Panc1 (cell line): ENCODE data around the gene NOP53. TPM values are rescaled to one million over a fixed set of nuclear protein-coding genes. Genes with fewer than 3 reads are reported as not detected.

Experiments used
- ATAC-seq: fragments of 200-7000 bp; cut with Tn5 transposase; 2 replicates; pipeline ENCODE4 v1.9.1; 2020; ENCODE audit warnings: mild to moderate bottlenecking, moderate library complexity
- BruUV-seq: library from RNA; stranded (reverse); fragments of 400-500 nt; replicated peaks from 2 replicates; lab custom pipeline; 2021; lab: Mats Ljungman, UMichigan
- CTCF ChIA-PET: fragments of 300-600 bp; sonication (Branson Sonifier 250); formaldehyde crosslinking; loops from one replicate; lab custom pipeline; 2022; ENCODE audit warnings: antibody characterized with exemption; lab: Charles Lee
- POLR2A ChIA-PET: fragments of 300-600 bp; sonication (Branson Sonifier 250); formaldehyde crosslinking; loops from one replicate; lab custom pipeline; 2022; ENCODE audit warnings: antibody characterized with exemption; lab: Charles Lee
- DNase-seq: peaks from one replicate; pipeline ENCODE4 v3.0.0-alpha.2; 2010; ENCODE audit warnings: low read depth, low spot score
- H3K27ac ChIP-seq: 2 replicates; pipeline ENCODE4 v1.5.1; 2011; ENCODE audit warnings: mild to moderate bottlenecking, low read length, inconsistent platforms
- H3K27me3 ChIP-seq: fragments of 200-500 bp; sonication (Bioruptor generic); 2 replicates; pipeline ENCODE4 v1.6.0; 2014; ENCODE audit warnings: low read length, inconsistent platforms; ENCODE audit not compliant: control insufficient read depth, insufficient read depth
- H3K36me3 ChIP-seq: fragments of 200-500 bp; sonication (Bioruptor generic); 2 replicates; pipeline ENCODE4 v1.5.1; 2014; ENCODE audit warnings: inconsistent platforms, mild to moderate bottlenecking, low read length, moderate library complexity; ENCODE audit not compliant: control insufficient read depth, insufficient read depth
- H3K4me1 ChIP-seq: 2 replicates; pipeline ENCODE4 v1.5.1; 2011; ENCODE audit warnings: inconsistent platforms, mild to moderate bottlenecking, low read length, moderate library complexity; ENCODE audit not compliant: control insufficient read depth, insufficient read depth
- H3K4me3 ChIP-seq, 2 experiments: 2 replicates each; pipeline ENCODE4 v1.5.1; 2011 to 2012; ENCODE audit warnings: low read depth in 2 of 2, low read length in 2 of 2, mild to moderate bottlenecking in 2 of 2, inconsistent platforms in 1 of 2, moderate library complexity in 1 of 2
- H3K9me3 ChIP-seq: fragments of 200-500 bp; sonication (Bioruptor generic); 2 replicates; pipeline ENCODE4 v1.5.1; 2014; ENCODE audit warnings: low read depth, mild to moderate bottlenecking, inconsistent platforms, low read length, moderate library complexity; ENCODE audit not compliant: control insufficient read depth, insufficient read depth
- POLR2AphosphoS5 ChIP-seq: IDR thresholded peaks from 2 replicates; pipeline ENCODE4 v1.6.1; 2012; ENCODE audit warnings: mild to moderate bottlenecking, low read depth, low read length, moderate library complexity
- SIN3A ChIP-seq: IDR thresholded peaks from 2 replicates; pipeline ENCODE4 v1.6.1; 2012; ENCODE audit warnings: low read depth, mild to moderate bottlenecking, low read length, moderate library complexity, borderline replicate concordance; ENCODE audit not compliant: insufficient read depth
- TCF7L2 ChIP-seq: IDR thresholded peaks from 2 replicates; pipeline ENCODE4 v1.6.1; 2011; ENCODE audit warnings: mild to moderate bottlenecking, low read depth, low read length, inconsistent platforms
- in situ Hi-C: cut with HindIII; loops from 2 replicates; pipeline ENCODE4 v1.10.0; 2016; ENCODE audit warnings: low sequenced_read_pairs, low pct_unique_long_range_greater_than_20kb
- intact Hi-C: fragments of 100-400 bp; cut with micrococcal nuclease; formaldehyde crosslinking; loops from one replicate; pipeline ENCODE4 v1.10.0; 2022; ENCODE audit not compliant: unreplicated experiment
- total RNA-seq: library from RNA; stranded (reverse); gene quantifications from one replicate; pipeline ENCODE4 v1.2.1, GENCODE V29; 2021; ENCODE audit not compliant: unreplicated experiment
- TF ChIP-seq, protein P1 (sequence below), 2 experiments: IDR thresholded peaks; 2 replicates each; pipeline ENCODE4 v1.6.1; 2011 to 2012; ENCODE audit warnings: low read depth in 2 of 2, control low read depth in 1 of 2, low read length in 1 of 2, mild to moderate bottlenecking in 1 of 2, moderate library complexity in 1 of 2; ENCODE audit not compliant: insufficient read depth in 1 of 2
- TF ChIP-seq, protein P2 (sequence below): fragments of 450-650 bp; IDR thresholded peaks from 2 replicates; pipeline ENCODE4 v1.5.1; 2017; ENCODE audit warnings: mild to moderate bottlenecking

Gene NOP53
- total RNA-seq, 1 experiment from 2014 or later, result 64.3 TPM

DNA sequence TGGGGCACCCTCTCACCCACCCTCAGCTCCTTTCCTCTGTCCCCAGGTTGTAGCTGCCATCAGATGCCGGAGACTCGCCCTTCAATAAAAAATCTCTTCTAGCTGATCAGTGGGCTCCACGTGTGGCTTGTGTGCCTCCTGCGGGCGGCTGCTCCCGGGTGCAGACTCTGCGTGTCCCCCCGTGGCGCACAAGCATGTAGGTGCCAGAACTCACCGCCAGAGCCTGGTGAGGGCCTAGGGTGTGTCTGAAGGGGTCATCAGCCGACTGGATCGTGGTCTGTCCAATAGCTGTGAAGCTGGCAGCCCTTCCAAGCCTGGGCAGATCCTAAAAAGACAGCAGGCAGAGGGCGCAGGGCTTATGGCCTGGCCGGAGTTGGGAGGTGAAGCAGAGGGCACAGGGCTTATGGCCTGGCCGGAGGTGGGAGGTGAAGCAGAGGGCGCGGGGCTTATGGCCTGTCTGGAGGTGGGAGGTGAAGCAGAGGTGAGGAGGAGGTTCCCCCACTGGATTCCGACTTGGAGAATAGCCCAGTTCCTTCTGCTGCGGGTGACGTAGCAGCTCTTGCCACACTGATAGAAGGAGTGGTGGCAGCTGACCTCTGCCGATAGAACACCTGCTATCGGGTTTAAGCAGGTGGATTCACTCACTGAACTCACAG, 11.7 kb downstream of the NOP53 start:
- CTCF ChIA-PET, result no interaction called here

DNA sequence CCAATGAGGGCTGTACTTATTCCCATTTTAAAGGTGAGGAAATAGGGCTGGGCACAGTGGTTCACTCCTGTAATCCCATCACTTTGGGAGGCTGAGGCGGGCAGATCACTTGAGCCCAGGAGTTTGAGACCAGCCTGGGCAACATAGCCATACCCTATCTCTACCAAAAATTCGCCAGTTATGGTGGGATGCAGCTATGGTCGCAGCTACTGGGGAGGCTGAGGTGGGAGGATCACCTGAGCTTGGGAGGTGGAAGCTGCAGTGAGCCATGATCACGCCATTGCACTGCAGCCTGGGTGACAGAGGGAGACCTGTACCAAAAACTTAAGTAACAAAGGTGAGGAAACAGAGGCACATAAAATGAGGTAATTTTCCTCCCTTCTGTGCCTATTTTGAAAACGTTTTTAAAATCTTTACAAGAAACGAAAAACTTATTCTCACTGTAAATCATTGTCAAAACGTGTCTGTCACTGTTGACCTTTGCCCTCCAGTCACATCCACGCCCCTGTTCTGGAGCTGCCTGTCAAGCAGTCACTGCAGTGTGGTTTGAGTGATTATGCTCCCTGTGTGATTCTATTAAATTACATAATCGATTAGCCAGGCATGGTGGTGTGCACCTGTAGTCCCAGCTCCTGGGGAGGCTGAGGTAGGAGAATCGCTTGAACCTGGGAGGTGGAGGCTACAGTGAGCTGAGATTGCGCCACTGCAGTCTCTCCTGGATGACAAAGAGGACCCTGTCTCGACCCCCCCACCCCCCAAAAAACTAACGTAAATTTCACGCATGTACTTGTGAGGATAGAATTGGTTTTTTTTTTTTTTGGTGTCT, 12.5 kb downstream of the NOP53 start:
- ChIA-PET CTCF (no interaction called here), POLR2A (no interaction called here)
- Histone ChIP-seq H3K36me3 (no peaks in the 10 kb centered on the region), H3K27me3 (no peaks in the 10 kb centered on the region), H3K4me3 (no peak overlapping the region), H3K4me1 (no peaks in the 10 kb centered on the region), H3K9me3 (no peaks in the 10 kb centered on the region), H3K27ac (no peak overlapping the region)
- TF ChIP-seq SIN3A (no peak), POLR2AphosphoS5 (no peak), TCF7L2 (no peak)
- TF ChIP-seq, protein P1, sequence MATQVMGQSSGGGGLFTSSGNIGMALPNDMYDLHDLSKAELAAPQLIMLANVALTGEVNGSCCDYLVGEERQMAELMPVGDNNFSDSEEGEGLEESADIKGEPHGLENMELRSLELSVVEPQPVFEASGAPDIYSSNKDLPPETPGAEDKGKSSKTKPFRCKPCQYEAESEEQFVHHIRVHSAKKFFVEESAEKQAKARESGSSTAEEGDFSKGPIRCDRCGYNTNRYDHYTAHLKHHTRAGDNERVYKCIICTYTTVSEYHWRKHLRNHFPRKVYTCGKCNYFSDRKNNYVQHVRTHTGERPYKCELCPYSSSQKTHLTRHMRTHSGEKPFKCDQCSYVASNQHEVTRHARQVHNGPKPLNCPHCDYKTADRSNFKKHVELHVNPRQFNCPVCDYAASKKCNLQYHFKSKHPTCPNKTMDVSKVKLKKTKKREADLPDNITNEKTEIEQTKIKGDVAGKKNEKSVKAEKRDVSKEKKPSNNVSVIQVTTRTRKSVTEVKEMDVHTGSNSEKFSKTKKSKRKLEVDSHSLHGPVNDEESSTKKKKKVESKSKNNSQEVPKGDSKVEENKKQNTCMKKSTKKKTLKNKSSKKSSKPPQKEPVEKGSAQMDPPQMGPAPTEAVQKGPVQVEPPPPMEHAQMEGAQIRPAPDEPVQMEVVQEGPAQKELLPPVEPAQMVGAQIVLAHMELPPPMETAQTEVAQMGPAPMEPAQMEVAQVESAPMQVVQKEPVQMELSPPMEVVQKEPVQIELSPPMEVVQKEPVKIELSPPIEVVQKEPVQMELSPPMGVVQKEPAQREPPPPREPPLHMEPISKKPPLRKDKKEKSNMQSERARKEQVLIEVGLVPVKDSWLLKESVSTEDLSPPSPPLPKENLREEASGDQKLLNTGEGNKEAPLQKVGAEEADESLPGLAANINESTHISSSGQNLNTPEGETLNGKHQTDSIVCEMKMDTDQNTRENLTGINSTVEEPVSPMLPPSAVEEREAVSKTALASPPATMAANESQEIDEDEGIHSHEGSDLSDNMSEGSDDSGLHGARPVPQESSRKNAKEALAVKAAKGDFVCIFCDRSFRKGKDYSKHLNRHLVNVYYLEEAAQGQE (IDR thresholded peaks at IDR 0.05; ENCODE audit: insufficient read depth in 1 of 2, low read depth in 2 of 2, low read length in 1 of 2), result no peak
- TF ChIP-seq, protein P2, sequence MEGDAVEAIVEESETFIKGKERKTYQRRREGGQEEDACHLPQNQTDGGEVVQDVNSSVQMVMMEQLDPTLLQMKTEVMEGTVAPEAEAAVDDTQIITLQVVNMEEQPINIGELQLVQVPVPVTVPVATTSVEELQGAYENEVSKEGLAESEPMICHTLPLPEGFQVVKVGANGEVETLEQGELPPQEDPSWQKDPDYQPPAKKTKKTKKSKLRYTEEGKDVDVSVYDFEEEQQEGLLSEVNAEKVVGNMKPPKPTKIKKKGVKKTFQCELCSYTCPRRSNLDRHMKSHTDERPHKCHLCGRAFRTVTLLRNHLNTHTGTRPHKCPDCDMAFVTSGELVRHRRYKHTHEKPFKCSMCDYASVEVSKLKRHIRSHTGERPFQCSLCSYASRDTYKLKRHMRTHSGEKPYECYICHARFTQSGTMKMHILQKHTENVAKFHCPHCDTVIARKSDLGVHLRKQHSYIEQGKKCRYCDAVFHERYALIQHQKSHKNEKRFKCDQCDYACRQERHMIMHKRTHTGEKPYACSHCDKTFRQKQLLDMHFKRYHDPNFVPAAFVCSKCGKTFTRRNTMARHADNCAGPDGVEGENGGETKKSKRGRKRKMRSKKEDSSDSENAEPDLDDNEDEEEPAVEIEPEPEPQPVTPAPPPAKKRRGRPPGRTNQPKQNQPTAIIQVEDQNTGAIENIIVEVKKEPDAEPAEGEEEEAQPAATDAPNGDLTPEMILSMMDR, result no peak
- ATAC-seq, result no peak
- no peak for DNase-seq
- BruUV-seq, result no TSS peak
- intact Hi-C loops, result no loop called here
- in situ Hi-C loops, result no loop called here

More for the DNA sequence above, 11.7 kb downstream of the NOP53 start:
- no peaks in the 10 kb centered on the region for H3K4me1 ChIP-seq
- in situ Hi-C loops, result no loop called here
- BruUV-seq, result no TSS peak
- H3K36me3 ChIP-seq, result no peaks in the 10 kb centered on the region; the same call in 1 of the 2 replicates
- DNase-seq (no peak), ATAC-seq (no peak)
- no peaks in the 10 kb centered on the region for H3K27me3 ChIP-seq
- TF ChIP-seq, protein P2, result no peak
- TF ChIP-seq TCF7L2, result no peak
- TF ChIP-seq SIN3A, result no peak
- TF ChIP-seq, protein P1 (IDR thresholded peaks at IDR 0.05; ENCODE audit: insufficient read depth in 1 of 2, low read depth in 2 of 2, low read length in 1 of 2), result no peak
- TF ChIP-seq POLR2AphosphoS5, result no peak
- POLR2A ChIA-PET, result no interaction called here
- H3K27ac ChIP-seq, result no peak overlapping the region
- H3K4me3 ChIP-seq, result no peak overlapping the region
- intact Hi-C loops, result no loop called here
- H3K9me3 ChIP-seq, result no peaks in the 10 kb centered on the region
